Fibroblast of skin of abdomen (primary cell): ENCODE measurements around the gene ILKAP.

Experiments used
- DNase-seq: peaks from one replicate; pipeline ENCODE4 v3.0.0-alpha.2; 2013

The ILKAP gene

DNA sequence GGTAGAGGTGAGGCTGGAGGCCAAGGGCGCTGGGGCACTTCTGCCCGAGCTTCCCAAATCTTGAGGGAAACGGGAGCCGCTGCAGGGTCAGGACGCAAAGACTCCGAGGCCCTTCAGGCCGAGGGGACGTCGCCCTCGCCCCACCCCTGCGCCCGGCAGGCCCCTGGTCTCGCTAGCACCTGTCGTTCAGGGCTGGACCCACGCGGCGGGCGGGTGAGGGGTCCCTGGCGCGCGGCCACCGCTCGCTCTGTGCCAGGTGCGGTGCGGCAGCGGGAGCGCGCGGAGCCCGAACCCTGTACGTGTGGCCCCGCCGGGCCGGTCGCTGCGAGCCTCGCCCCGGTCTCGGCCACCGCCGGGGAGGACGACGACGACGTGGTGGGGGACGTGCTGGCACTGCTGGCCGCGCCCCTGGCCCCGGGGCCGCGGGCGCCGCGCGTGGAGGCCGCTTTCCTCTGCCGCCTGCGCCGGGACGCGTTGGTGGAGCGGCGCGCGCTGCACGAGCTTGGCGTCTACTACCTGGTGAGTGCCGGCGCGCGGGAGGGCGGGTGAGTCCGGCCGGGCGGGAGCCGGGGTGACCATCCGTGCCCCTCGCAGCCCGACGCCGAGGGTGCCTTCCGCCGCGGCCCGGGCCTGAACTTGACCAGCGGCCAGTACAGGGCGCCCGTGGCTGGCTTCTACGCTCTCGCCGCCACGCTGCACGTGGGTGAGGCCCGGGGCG, 39.9 kb downstream of the ILKAP start:
- DNase-seq, result no peak

DNA sequence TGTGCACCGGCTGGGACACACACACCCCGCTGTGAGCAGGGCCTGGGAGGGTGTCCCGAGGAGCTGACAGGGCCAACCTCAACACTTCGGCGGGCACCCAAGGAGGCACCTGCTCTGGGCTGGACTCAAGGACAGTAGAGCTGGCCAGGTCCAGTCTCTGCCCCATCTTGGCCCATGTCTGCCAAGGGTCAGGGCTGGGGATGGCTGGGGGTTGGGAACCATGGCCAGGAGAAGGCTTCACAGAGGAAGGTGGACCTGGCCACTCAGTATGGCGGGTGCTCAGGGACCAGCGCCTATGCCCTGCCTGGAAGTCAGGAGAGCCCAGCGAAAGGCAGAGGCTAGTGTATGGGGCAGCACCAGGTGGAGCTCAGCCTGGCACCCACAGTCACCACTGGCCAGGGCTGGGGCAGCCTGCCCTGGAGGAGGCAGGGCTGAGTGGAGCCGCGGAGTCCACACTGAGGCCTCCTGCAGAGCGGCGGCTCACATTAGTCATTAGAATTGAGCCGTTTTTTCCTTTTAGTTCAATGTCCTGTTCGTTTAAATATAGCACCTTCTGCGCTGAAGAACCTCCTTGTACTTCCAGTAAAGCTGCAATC, 40.6 kb downstream of the ILKAP start:
- DNase-seq, result no peak

DNA sequence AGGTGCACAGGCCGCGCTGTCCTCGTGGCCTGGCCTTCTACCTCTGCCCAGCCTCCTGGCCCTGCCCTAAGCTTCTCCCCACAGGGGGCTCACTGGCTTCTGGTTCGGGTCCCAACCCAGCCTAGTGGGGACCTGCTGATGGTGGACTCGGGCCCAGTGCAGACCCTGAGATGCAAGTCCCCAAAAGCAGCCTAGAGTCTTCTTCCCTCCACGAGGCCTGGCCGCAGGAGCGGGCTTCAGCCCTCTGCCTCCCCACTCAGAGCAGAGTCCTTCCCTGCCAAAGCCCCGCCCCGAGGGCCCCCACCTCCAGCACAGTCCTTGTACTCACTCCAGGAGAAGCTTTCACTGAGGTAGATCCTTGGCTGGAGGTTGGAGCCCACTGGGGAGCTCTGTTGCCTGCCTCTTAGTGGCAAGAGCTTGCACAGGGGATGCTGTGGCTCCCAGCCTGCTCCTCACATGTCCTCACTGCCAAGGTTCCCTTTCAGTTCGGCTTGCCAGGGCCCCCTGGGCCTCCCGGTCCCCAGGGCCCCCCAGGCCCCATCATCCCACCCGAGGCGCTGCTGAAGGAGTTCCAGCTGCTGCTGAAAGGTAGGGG, 41.1 kb downstream of the ILKAP start:
- no peak for DNase-seq

DNA sequence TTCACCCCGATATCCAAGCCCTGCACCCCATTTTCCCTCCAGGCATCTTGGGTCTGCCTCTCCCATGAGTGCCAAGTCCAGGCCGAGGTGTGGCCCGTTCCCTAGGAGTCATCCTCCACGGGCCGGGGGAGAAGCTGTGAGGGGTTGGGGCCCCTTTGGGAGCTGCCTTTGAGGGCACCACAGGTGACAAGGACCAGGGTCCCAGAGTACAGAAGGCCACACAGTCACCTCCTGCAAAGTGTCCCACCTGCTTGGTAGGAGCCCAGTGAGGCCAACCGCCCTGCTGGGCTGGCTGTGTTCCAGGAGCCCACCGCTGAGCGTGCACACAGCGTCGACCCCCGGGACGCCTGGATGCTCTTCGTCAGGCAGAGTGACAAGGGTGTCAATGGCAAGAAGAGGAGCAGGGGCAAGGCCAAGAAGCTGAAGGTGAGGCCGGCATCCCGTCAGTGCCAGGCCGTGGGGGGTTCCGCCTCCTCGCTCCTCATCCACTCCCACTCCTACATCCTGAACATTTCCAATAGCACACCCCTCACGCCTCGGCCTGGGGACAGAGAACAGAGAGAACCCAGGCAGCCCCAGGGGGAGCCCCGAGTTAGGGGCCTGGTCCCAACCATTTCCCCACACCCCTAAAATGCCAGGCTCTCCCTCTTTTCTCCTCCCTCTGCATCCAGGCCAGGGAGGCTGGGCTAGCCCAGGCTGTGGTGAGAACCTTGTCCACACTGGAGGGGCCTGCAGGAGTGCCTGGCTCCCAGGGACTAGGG, 42.0 kb downstream of the ILKAP start:
- DNase-seq, result no peak

DNA sequence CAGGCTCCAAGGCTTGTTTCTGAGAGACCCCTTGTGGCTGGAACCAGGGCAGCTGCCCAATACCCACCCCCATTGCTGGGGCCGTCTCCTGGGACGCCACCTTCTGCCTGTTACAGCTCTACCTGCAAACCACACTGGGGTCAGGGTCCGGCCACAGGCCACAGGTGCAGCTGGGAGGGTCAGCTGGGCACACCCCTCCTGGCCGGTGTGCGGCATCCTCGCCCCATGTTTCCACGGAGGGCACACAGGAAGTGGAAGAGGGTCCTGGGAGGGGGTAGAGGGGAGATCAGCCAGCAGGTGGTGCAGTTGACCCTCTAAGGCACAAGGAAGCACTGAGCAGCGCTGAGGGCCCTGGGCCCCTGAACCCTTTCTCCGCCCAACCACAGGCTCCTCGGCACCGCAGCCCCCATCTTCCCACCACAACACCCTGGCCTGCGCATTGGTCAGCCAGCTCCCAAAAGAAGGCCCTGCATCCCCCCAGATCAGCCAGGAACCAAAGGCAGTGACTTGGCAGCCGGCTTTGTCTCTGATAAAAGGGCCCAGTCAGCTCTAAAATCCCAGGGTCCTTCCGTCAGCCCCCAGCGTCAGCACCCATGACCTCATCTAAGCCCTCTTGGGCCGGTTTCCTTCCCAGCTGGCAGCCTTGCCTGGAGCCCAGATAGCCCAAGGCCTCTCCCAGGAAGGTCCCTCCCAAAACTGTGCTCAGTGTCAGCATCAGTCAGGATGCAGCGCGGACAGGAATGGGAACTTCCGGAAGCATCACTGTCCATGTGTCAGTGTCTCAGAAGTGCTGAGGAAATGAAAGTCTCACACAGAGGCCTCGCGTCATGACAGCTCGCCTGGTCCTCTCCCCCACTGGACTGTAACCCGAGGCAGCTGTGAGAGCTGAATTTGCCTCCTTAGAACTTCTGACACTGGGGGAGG, 43.0 kb downstream of the ILKAP start:
- DNase-seq, result no peak

DNA sequence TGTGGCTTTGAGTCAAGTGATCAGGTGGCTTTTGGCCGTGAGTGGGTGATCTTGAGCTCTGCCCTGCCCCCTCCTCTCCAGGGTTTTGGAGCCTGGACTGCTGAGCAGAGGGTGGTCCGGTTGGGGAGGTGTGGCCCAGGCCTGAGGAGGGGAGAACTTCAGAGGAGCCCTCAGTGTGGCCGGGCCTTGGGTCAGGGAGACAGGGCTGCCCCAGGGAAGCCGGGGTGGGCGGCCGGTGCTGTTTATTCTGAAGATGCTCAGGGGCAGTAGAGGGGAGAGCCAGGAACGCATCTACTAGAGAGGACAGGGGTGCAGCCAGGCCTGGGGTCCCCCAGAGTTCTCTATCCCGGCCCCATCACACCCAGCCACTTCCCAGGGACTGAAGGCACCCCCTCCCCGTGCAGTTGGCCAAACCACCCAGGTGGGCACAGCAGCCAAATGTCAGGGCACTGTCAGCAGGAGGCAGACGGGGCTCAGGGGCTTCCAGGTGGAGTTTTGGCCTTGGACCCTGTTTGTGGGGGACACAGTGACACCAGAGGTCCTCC, 43.8 kb downstream of the ILKAP start:
- DNase-seq, result no peak

DNA sequence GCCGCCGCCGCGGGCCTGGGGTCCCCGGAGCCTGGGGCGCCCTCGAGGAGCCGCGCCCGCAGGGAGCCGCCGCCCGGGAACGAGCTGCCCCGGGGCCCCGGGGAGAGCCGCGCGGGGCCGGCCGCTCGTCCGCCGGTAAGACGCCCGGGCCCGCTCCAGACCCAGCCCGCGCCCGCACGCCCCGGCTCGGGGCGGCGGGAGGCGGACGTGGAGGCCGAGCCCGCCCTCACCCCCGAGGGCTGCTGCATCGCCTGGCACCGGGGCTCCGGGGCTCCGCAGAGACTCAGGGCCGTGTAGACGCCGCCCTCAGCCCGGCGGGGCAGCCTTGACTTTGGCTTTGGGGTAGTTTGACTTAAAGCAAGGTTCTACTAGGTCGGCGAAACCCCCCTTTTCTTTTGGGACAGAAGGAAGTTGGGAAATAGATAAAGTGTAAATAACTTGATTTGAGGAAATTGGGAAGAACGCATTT, 44.4 kb downstream of the ILKAP start:
- no peak for DNase-seq

DNA sequence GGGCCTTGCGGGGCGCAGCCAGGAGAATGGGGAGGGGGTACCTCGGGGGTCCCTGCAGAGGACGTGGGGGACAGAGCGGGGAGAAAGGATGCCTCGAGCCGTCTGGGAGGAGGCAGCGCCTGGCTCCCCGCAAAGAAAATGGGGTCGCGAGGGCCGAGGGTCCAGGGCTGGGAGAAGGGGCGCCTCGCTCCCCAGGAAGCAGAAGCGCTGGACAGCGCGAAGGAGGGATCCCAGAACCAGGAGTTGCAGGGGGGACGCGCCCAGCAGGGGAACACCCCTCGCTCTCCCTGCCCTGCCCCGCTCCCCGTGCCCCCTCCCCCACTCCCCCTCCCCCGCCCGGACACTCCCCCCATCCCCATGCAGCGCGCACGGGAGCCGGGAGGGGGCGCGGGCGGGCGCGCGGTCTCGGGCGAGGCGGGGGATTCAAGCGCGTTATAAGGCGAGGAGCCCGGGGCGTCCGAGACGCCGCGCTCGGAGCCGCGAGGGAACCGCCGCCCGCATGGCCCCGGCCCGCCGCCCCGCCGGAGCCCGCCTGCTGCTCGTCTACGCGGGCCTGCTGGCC, 44.9 kb downstream of the ILKAP start, which contains the start of gene ERFE:
ERFE (plus strand) TSS at position 462 of the 562 bp plus-strand sequence; CDS start at position 500, 38 bp downstream.
- DNase-seq, result peak; percentile 50

DNA sequence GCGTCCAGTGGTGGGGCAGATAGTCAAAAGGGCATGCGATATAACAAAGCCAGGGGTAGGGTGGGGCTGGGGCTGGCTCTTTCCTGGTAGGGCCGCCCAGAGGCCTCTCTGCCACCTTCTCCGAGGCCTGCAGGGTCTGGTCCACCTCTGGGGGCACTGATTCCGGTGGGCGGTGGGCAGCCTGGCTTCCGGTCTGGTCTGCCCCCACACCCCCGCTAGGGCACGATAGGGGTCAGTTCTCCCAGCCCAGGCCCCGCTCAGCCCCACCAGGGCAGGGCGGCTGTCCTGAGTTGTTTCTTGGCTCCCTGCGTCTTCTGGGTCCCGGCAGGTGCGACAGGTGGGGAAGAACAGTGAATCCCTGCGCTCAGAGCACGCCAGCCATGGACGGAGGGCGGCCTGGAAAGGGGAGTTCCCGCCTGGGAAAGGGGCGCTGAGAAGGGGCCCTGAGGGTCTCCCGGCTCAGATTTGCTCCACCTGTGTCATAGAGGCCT, 45.4 kb downstream of the ILKAP start:
- no peak for DNase-seq

DNA sequence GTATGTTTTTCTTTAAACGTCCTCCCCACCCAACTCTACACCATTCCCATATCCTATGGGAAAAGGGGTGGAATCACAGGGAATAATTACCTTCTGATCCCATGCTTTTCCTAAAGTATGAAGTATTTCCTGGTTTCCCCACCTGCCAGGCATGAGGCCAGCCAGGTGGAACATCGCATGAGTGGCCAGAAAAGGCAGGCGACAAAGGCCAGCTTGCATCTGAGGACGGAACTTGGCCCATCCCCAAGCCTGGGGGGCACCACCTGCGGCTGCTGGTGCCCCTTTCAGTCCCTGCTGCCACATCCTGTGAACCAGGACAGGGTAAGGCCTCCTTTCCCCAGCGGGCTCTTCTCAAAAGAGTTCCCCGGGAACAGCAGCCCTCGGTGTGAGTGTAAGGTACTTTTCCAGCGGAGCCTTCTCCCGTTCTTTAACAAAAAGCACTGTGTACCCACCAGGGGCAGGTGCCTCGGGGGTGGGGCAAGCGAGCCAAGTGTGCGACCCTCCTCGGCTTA, 45.9 kb downstream of the ILKAP start:
- DNase-seq, result no peak

DNA sequence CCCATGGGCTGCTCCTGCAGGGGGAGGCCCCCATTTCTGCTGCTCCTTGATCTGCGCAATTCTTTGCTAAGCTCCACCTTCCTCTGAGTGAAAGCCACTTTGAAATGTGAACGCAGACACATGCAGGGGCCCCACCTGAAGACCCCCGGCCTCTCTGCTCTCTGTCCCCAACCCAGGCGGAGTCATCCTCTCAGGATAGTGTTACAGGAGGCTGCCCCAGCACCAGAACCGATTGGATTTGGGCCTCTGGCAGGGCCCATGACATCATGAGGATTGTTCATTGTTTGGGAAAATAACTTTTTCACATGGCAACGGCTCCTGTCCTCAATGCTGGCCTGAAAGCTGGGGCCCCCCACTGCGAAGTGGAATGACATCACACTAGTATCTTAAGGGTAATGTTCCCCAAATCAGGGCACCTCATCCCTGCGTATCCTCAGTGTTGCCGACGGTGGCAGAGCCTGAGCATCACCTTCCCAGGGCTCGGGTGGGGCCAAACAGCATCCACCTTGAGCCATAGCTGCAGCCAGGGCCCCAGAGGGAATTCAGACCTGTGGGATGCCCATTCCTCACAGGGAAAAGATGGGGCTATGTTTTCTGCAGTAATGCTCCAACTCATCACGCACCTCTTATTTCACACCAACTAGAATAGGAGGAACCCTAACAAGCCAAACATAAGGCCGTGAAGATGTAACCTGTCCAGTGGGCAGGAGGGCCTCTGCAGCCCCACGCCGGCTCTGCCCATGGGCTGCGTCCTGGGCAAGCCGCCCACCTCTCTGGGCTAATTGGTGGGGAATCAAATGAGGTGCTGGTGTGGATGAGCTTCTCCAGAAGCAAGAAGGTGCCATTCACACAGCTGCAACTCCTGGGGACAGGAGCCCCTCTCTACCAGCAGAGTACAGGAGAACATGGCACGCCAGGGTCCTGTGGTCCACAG, 47.5 kb downstream of the ILKAP start:
- DNase-seq, result no peak

DNA sequence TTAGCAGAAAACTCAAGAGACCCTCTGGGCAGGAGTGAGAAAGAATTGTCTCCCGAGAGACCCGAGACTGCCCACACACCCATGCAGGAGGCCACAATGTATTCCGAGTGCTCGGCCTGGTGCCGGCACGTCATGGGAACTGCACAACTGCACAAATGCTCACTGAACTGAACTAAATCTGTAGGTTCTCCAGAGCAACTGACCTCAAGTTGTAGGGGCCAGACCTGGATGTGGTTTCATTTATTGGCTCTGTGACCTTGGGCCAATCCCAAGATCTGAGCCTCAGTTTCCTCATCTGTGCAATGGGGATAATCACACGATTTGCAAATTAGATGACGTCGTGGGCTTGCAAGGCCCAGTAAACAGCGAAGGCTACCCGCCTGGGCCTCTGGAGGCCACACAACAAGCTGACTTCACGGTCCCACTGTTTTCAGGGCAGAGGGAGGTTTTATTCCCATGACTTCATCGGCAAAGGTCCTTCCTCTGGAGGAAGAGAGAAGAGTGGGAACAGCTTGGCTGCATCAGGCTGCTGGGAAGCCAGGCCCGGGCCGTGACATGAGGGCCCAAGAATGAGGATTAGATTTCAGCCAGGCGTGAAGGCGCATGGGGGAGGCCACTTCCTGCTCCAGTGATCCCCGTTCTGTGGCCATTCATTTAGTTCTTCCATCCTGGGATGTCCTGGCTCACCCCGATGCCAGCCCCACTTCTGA, 48.3 kb downstream of the ILKAP start:
- peak; percentile 60 for DNase-seq

DNA sequence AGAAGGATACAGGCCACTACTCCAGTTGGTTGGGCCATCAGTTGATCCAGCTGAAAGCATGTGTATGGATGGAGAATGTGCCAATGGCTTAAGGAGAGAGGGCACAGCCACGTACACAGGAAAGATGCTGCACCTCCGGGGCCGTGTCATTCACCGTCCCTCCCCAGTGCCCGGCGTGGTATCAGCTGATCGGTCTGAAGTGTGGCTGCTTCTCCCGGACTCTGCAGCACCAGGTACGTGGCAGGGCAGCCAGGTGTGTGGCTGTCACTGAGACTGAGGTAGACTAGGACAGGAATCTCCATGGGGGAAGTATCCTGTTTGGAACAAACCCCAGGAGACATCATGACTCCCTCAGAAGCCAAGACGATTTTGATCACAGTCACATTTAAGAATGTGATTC, 48.9 kb downstream of the ILKAP start:
- DNase-seq, result no peak

DNA sequence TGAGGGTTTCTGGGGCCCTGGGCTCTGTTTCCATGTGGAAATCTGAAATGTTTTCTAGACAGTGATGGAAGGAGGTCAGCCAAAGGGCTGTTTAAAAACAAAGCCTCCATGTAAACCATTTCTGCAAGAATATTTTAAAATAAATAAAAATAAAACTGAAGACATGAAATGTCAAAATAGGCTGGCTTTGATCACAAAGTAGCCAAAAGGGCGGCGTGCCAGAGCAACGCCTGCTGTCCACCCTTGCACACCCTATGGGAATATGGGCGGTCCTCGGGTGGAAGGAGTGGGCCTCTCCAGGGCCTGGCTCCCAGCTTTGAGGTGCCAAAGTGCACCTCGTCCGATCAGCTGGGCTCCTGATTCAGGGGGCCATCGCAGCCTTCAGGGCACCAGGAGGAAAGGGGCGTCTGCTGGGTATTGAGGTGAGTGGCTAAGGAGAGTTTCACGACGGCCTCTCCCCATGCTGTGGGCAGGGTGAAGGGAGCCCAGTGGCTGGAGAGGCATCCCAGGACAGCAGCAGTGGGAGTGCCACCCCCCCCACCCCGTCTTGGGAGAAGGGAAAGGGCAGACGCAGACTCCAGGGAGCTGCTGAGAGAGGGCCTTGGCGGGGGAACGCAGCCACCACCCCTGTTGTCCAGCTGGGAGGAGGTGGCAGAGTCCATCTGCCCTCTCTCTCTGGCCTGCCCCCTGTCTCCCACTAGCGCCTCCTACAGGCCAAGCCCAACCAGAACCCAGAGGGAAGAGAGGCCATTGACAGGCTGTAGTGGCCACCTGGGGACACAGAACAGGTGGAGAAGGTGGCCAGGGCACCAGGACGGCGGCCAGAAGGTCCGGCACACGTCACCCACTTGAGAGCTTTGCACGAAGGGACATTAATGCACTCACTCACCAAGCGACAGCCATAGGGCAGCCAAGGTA, 50.5 kb downstream of the ILKAP start:
- no peak for DNase-seq

DNA sequence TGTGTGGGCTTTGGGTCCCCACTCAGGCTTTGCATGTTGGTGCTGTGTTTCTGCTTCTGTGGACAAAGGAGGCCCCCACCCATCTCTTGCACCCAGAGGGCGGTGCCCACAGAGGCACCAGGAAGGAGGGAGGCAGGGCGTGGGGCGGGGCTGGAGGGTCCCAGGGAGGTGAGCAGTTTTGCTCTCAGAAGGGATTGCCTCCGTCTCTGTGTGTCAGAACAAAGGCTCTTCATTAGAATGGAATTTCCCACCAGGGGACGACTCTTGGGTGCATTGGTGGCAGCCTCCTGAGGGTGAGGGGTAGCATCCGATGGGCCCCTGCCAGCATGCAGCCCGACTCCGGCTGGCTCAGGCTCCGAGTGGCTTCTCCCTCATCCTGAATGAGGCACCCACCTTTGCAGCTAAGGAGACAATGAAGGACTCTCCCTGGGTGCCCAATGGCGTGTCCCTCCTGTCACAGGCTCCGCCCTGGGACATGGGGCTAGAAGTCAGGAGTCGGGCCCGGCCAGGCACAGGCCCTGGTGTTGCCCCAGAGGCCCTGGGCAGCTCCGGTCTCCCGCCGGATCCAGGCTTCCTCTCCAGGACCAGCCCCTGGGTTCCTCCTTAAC, 51.8 kb downstream of the ILKAP start:
- no peak for DNase-seq

DNA sequence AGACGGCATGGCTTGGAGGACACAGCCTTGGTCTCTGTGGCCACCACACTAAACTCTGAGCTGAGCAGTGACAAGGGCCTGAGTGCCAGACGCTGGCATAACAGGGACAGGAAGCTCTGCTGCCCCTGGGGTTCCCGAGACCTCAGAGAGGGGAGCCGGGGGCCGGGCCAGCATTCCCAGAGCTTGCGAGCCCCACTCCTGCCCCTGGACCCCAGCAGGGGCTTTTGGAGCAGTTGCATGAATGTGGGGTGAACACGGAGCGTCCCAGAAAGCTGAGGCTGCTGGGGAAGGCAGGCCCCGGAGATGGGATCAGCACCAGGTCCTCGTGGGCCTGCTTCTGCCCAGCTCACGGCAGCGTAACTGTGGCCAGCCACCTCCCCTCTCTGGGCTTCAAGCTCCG, 52.3 kb downstream of the ILKAP start:
- no peak for DNase-seq

DNA sequence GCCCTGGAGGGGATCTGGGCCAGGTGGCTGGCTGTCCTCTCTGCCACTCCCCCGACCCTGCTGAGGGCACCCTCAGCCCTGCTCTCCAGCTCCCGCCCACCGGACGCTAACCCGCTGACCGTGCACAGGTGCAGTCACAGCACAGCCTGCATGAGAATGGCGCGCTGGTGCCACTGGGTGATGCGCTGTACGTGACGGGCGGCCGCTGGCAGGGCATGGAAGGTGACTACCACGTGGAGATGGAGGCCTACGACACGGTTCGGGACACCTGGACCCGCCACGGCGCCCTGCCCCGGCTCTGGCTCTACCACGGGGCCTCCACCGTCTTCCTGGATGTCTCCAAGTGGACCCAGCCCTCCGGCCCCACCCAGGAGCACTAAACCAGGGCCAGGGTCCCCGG, 52.8 kb downstream of the ILKAP start:
- DNase-seq, result no peak
